GM23338 (cell line): Measurements from ENCODE around the gene ZYG11A.
"Not testable (repeated sequence)": the region's sequence is repeated elsewhere in the genome, so short reads cannot be mapped to it uniquely, and the experiment has no call there.

Experiments used
- CREB1 ChIP-seq: fragments of 250-450 bp; sonication (Bioruptor Pico); IDR thresholded peaks from 2 replicates; pipeline ENCODE4 v1.5.0; 2020; ENCODE audit warnings: low read depth, mild to moderate bottlenecking, moderate library complexity
- ETS1 ChIP-seq: IDR thresholded peaks from 2 replicates; pipeline ENCODE4 v1.6.1; 2016; ENCODE audit warnings: antibody characterized with exemption
- EZH2 ChIP-seq: fragments of 200-600 bp; sonication (generic); IDR thresholded peaks from one replicate; pipeline ENCODE4 v1.8.0; 2017; ENCODE audit warnings: antibody characterized with exemption, mild to moderate bottlenecking, low read depth; ENCODE audit not compliant: unreplicated experiment
- EZH2phosphoT487 ChIP-seq: fragments of 200-600 bp; sonication (generic); IDR thresholded peaks from one replicate; pipeline ENCODE4 v1.8.1; 2018; ENCODE audit warnings: antibody characterized with exemption; ENCODE audit not compliant: unreplicated experiment
- JUNB ChIP-seq: IDR thresholded peaks from one replicate; pipeline ENCODE4 v1.6.1; 2016; ENCODE audit warnings: antibody characterized with exemption; ENCODE audit not compliant: unreplicated experiment
- POLR2AphosphoS5 ChIP-seq: IDR thresholded peaks from 2 replicates; pipeline ENCODE4 v1.6.1; 2016; ENCODE audit warnings: antibody characterized with exemption, low read depth
- STAT1 ChIP-seq: IDR thresholded peaks from one replicate; pipeline ENCODE4 v1.6.1; 2016; ENCODE audit warnings: antibody characterized with exemption; ENCODE audit not compliant: unreplicated experiment
- ZNF114 ChIP-seq: fragments of 250-450 bp; sonication (Bioruptor Pico); IDR thresholded peaks from 2 replicates; pipeline ENCODE4 v1.5.0; 2020; ENCODE audit warnings: mild to moderate bottlenecking, moderate library complexity
- TF ChIP-seq, protein P1 (sequence below), 2 experiments: fragments of 200-600 bp in 1 of 2; sonication (generic) in 1 of 2; conservative IDR thresholded peaks; 2 replicates each; pipeline versions ENCODE4 v1.5.1 to v1.6.1; 2016 to 2017; ENCODE audit warnings: antibody characterized with exemption in 2 of 2, low read depth in 2 of 2, mild to moderate bottlenecking in 2 of 2, moderate library complexity in 1 of 2
- TF ChIP-seq, protein P2 (sequence below): IDR thresholded peaks from one replicate; pipeline ENCODE4 v1.6.1; 2018; ENCODE audit warnings: antibody characterized with exemption; ENCODE audit not compliant: unreplicated experiment

- TF ChIP-seq EZH2; POLR2AphosphoS5; ETS1; ZNF114 (CRISPR knock-in tag); EZH2phosphoT487; CREB1 (CRISPR knock-in tag); JUNB; STAT1: not testable (repeated sequence)
- TF ChIP-seq, protein P1, sequence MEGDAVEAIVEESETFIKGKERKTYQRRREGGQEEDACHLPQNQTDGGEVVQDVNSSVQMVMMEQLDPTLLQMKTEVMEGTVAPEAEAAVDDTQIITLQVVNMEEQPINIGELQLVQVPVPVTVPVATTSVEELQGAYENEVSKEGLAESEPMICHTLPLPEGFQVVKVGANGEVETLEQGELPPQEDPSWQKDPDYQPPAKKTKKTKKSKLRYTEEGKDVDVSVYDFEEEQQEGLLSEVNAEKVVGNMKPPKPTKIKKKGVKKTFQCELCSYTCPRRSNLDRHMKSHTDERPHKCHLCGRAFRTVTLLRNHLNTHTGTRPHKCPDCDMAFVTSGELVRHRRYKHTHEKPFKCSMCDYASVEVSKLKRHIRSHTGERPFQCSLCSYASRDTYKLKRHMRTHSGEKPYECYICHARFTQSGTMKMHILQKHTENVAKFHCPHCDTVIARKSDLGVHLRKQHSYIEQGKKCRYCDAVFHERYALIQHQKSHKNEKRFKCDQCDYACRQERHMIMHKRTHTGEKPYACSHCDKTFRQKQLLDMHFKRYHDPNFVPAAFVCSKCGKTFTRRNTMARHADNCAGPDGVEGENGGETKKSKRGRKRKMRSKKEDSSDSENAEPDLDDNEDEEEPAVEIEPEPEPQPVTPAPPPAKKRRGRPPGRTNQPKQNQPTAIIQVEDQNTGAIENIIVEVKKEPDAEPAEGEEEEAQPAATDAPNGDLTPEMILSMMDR (conservative IDR thresholded peaks at IDR 0.05; ENCODE audit: low read depth in 2 of 2): not testable (repeated sequence)
- TF ChIP-seq, protein P2, sequence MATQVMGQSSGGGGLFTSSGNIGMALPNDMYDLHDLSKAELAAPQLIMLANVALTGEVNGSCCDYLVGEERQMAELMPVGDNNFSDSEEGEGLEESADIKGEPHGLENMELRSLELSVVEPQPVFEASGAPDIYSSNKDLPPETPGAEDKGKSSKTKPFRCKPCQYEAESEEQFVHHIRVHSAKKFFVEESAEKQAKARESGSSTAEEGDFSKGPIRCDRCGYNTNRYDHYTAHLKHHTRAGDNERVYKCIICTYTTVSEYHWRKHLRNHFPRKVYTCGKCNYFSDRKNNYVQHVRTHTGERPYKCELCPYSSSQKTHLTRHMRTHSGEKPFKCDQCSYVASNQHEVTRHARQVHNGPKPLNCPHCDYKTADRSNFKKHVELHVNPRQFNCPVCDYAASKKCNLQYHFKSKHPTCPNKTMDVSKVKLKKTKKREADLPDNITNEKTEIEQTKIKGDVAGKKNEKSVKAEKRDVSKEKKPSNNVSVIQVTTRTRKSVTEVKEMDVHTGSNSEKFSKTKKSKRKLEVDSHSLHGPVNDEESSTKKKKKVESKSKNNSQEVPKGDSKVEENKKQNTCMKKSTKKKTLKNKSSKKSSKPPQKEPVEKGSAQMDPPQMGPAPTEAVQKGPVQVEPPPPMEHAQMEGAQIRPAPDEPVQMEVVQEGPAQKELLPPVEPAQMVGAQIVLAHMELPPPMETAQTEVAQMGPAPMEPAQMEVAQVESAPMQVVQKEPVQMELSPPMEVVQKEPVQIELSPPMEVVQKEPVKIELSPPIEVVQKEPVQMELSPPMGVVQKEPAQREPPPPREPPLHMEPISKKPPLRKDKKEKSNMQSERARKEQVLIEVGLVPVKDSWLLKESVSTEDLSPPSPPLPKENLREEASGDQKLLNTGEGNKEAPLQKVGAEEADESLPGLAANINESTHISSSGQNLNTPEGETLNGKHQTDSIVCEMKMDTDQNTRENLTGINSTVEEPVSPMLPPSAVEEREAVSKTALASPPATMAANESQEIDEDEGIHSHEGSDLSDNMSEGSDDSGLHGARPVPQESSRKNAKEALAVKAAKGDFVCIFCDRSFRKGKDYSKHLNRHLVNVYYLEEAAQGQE: not testable (repeated sequence)
Measured at GRCh38 chr1:52820830-52821229, 21.7 kb upstream of the ZYG11A start.
